Smooth muscle cell (in vitro differentiated cells): Measurements from ENCODE around the gene NPAS2. TPM values are rescaled to one million over a fixed set of nuclear protein-coding genes. Genes with fewer than 3 reads are reported as not detected.

Experiments used
- DNase-seq: peaks from one replicate; lab custom pipeline; 2025; ENCODE audit not compliant: unreplicated experiment; lab: John Stamatoyannopoulos, UW
- H2AFZ ChIP-seq: fragments of 200-600 bp; sonication (generic); 2 replicates; pipeline ENCODE4 v1.6.0; 2016; ENCODE audit warnings: antibody characterized with exemption, low read depth, mild to moderate bottlenecking
- H3F3A ChIP-seq: fragments of 200-600 bp; sonication (generic); 2 replicates; pipeline ENCODE4 v1.6.0; 2017; ENCODE audit warnings: antibody characterized with exemption, low read depth
- H3K27ac ChIP-seq: fragments of 200-600 bp; sonication (generic); 2 replicates; pipeline ENCODE4 v1.5.1; 2016; ENCODE audit warnings: low read depth, mild to moderate bottlenecking
- H3K27me3 ChIP-seq: fragments of 200-600 bp; sonication (generic); 2 replicates; pipeline ENCODE4 v1.6.1; 2016; ENCODE audit warnings: low read depth, mild to moderate bottlenecking
- H3K36me3 ChIP-seq: fragments of 200-600 bp; sonication (generic); 2 replicates; pipeline ENCODE4 v1.5.1; 2016; ENCODE audit warnings: low read depth
- H3K4me1 ChIP-seq: fragments of 200-600 bp; sonication (generic); 2 replicates; pipeline ENCODE4 v1.5.1; 2016; ENCODE audit warnings: low read depth
- H3K4me2 ChIP-seq: fragments of 200-600 bp; sonication (generic); 2 replicates; pipeline ENCODE4 v1.6.0; 2016; ENCODE audit warnings: mild to moderate bottlenecking
- H3K4me3 ChIP-seq: fragments of 200-600 bp; sonication (generic); 2 replicates; pipeline ENCODE4 v1.5.1; 2016; ENCODE audit warnings: mild to moderate bottlenecking
- H3K79me2 ChIP-seq: fragments of 200-600 bp; sonication (generic); 2 replicates; pipeline ENCODE4 v1.6.0; 2016; ENCODE audit warnings: low read depth, mild to moderate bottlenecking
- H3K9ac ChIP-seq: fragments of 200-600 bp; sonication (generic); 2 replicates; pipeline ENCODE4 v1.6.0; 2016; ENCODE audit warnings: low read depth
- H3K9me3 ChIP-seq: fragments of 200-600 bp; sonication (generic); replicated peaks from 2 replicates; pipeline ENCODE4 v1.5.1; 2016; ENCODE audit warnings: low read depth
- H4K20me1 ChIP-seq: fragments of 200-600 bp; sonication (generic); 2 replicates; pipeline ENCODE4 v1.6.0; 2016; ENCODE audit warnings: low read depth
- WGBS: methylation state at CpG from one replicate; pipeline ENCODE4 v1.1.7; 2016; ENCODE audit warnings: low lambda C conversion rate; 5-methylcytosine and 5-hydroxymethylcytosine counted together
- polyA plus RNA-seq: library from polyadenylated mRNA; unstranded; fragments of >200 nt; fragmentation: Nextera tagmentation; extraction: Ambion mirVana; gene quantifications from 2 replicates; pipeline ENCODE4 v1.2.1, GENCODE V29; 2016
- total RNA-seq: library from RNA; depleted of rRNA; stranded (reverse); fragments of >200 nt; gene quantifications from 2 replicates; pipeline ENCODE4 v1.2.3, GENCODE V29; 2014
- TF ChIP-seq, protein P1 (sequence below): fragments of 200-600 bp; sonication (generic); IDR thresholded peaks from 2 replicates; pipeline ENCODE4 v1.5.1; 2017; ENCODE audit warnings: borderline replicate concordance, mild to moderate bottlenecking, antibody characterized with exemption; ENCODE audit not compliant: insufficient read depth, poor library complexity, severe bottlenecking

Gene NPAS2
- total and polyA plus RNA-seq, 2 experiments from 2014 or later, result 20.2 to 20.7 TPM

DNA sequence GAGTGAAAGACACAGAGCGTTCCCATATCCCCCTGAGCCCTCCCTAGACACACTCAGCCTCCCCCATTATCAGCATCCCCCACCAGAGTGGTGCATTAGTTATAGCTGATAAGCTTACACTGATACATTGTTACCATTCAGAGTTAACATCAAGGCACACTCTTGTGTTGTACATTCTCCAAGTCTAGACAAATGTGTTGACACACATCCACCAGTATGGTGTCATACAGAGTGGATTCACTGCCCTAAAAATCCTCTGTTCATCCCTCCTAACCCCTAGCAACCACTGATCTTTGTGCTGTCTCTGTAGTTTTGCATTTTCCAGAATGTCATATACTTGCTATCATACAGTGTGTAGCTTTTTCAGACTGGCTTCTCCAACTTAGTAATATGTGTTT is 104.2 kb downstream of the NPAS2 start:
- no peaks in the 10 kb centered on the region for H3K27me3 ChIP-seq
- no peak for DNase-seq
- H3F3A ChIP-seq, result peaks cover 21% of the 10 kb centered on the region
- no peaks in the 10 kb centered on the region for H4K20me1 ChIP-seq
- peaks cover 10% of the 10 kb centered on the region for H3K4me1 ChIP-seq
- peaks cover 7% of the 10 kb centered on the region for H3K36me3 ChIP-seq
- TF ChIP-seq, protein P1, sequence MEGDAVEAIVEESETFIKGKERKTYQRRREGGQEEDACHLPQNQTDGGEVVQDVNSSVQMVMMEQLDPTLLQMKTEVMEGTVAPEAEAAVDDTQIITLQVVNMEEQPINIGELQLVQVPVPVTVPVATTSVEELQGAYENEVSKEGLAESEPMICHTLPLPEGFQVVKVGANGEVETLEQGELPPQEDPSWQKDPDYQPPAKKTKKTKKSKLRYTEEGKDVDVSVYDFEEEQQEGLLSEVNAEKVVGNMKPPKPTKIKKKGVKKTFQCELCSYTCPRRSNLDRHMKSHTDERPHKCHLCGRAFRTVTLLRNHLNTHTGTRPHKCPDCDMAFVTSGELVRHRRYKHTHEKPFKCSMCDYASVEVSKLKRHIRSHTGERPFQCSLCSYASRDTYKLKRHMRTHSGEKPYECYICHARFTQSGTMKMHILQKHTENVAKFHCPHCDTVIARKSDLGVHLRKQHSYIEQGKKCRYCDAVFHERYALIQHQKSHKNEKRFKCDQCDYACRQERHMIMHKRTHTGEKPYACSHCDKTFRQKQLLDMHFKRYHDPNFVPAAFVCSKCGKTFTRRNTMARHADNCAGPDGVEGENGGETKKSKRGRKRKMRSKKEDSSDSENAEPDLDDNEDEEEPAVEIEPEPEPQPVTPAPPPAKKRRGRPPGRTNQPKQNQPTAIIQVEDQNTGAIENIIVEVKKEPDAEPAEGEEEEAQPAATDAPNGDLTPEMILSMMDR, result no peak
- peak overlapping the region; percentile 96 for H3K27ac ChIP-seq
- H3K4me2 ChIP-seq, result peak overlapping the region; percentile 78
- 42% methylated on average over 1 of the region's 1 CpG for WGBS
- H3K9ac ChIP-seq, result peak overlapping the region; percentile 93
- no peak overlapping the region for H3K4me3 ChIP-seq
- H3K79me2 ChIP-seq, result no peaks in the 10 kb centered on the region
- no peaks in the 10 kb centered on the region for H3K9me3 ChIP-seq
- H2AFZ ChIP-seq, result no peak overlapping the region

DNA sequence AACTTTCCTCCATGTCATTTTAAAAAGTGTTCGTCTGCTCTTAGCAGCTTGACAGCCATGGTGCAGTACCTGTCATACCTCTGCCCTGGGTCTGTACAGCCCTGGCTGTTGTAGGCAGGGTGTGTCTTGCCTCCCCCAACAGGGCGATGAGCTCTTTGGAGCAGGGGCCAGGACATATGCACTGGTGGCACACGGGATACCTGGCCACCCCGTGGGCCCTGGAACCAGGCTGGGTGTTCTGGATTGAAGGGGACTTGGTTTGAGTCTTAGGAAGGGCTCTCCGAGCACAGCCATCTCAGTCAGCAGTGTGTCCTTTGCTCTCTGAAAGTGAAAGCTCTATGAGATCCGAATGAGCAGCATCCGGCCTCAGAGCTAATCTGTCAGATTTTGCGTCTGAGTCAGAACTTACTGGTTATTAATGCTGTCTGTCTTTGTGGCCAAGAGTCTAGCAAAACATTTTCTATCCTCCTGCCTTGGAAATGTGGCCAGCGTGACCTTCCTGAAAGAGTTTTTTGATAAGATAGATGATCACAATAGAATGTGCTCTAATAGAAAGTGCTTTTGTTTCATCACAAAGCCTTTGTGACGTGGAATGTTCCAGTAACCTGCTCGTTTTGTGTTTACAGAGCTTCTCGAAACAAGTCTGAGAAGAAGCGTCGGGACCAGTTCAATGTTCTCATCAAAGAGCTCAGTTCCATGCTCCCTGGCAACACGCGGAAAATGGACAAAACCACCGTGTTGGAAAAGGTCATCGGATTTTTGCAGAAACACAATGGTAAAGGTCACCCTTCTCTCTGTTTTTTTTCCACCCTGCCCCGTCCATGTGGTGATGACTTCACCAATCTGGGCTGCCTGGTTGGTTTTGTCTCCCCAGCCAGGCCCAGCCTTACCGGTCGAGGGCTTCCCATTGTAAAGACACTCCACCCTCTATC is 104.8 kb downstream of the NPAS2 start:
- H3K4me3 ChIP-seq, result no peak overlapping the region
- H3K27ac ChIP-seq, result peak overlapping the region; percentile 96
- H4K20me1 ChIP-seq, result no peaks in the 10 kb centered on the region
- H3K4me1 ChIP-seq, result peaks cover 10% of the 10 kb centered on the region
- H3K27me3 ChIP-seq, result no peaks in the 10 kb centered on the region
- H3K9ac ChIP-seq, result peak overlapping the region; percentile 93
- peaks cover 7% of the 10 kb centered on the region for H3K36me3 ChIP-seq
- H2AFZ ChIP-seq, result no peak overlapping the region
- no peaks in the 10 kb centered on the region for H3K9me3 ChIP-seq
- no peaks in the 10 kb centered on the region for H3K79me2 ChIP-seq
- DNase-seq, result no peak
- TF ChIP-seq, protein P1, result no peak
- H3K4me2 ChIP-seq, result peak overlapping the region; percentile 78
- peaks cover 21% of the 10 kb centered on the region for H3F3A ChIP-seq
- WGBS, result 47% methylated on average over 21 of the region's 21 CpGs

DNA sequence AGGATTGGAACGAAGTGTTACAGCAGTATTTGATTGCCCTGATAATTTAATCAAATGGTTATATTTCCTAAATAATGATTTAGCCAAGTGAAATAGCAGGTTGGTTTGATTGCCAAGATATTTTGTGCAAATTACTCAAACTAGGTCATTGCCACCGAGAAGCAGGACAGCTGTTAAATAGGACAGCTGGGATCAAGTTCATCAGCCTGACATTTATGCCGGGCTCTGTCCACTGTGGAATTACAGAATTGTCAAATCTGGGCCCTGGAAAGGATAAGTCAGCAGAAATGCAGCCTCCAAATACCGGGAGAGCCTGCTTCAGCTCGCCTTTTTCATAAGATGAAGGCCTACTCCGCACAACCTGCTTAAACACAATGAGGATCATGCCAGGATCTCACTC is 108.3 kb downstream of the NPAS2 start:
- peaks cover 7% of the 10 kb centered on the region for H3K36me3 ChIP-seq
- TF ChIP-seq, protein P1, result no peak

DNA sequence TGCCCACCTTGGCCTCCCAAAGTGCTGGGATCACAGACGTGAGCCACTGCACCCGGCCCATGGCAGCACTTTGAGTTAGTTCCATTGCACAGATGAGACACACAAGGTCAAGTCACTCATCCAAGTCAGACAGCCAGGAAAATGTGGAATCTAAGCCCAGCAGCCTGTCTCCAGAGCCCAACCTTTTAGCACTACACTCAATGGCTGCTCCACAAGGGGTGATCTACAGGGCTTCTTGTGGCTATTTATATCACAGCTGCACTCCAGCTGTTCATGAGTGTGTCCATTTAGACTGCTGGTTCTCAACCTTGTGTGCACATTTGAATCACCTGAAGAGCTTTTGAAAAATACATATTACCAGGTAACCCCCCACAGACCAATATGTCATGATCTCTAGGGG is 109.2 kb downstream of the NPAS2 start:
- Histone ChIP-seq H3K36me3 (peaks cover 7% of the 10 kb centered on the region), H3K4me2 (no peak overlapping the region), H2AFZ (no peak overlapping the region), H3K79me2 (no peaks in the 10 kb centered on the region), H3K9me3 (no peaks in the 10 kb centered on the region), H3K27ac (no peak overlapping the region), H4K20me1 (no peaks in the 10 kb centered on the region), H3K4me1 (peaks cover 5% of the 10 kb centered on the region), H3K9ac (no peak overlapping the region), H3F3A (peaks cover 12% of the 10 kb centered on the region), H3K27me3 (no peaks in the 10 kb centered on the region), H3K4me3 (no peak overlapping the region)
- no peak for DNase-seq
- 96% methylated on average over 2 of the region's 2 CpGs for WGBS
- TF ChIP-seq, protein P1, result no peak

More for the DNA sequence above, 108.3 kb downstream of the NPAS2 start:
- Histone ChIP-seq H3K27me3 (no peaks in the 10 kb centered on the region), H3F3A (peaks cover 18% of the 10 kb centered on the region), H4K20me1 (no peaks in the 10 kb centered on the region), H3K27ac (no peak overlapping the region), H3K79me2 (no peaks in the 10 kb centered on the region), H3K4me1 (peaks cover 10% of the 10 kb centered on the region), H3K9me3 (no peaks in the 10 kb centered on the region), H3K4me3 (no peak overlapping the region), H3K9ac (no peak overlapping the region), H2AFZ (no peak overlapping the region), H3K4me2 (no peak overlapping the region)
- DNase-seq, result no peak
- WGBS, result 91% methylated on average over 6 of the region's 6 CpGs
